GM12872 (cell line): ENCODE results near the gene CDK5RAP2.

Experiments used
- CTCF ChIP-seq: IDR thresholded peaks from 3 replicates; pipeline ENCODE4 v1.5.1; 2011; ENCODE audit warnings: low read depth, mild to moderate bottlenecking, low read length, moderate library complexity; ENCODE audit not compliant: insufficient read depth

The CDK5RAP2 gene

GRCh38 chr9:120473608-120474007 lies 106.4 kb downstream of the CDK5RAP2 start:
- no peak for TF ChIP-seq CTCF

GRCh38 chr9:120465685-120466407 lies 114.1 kb downstream of the CDK5RAP2 start:
- TF ChIP-seq CTCF, result no peak

- TF ChIP-seq CTCF, result no peak
Observed at GRCh38 chr9:120464887-120465421, 115.0 kb downstream of the CDK5RAP2 start.

GRCh38 chr9:120464176-120464886 lies 115.6 kb downstream of the CDK5RAP2 start:
- TF ChIP-seq CTCF, result no peak

- TF ChIP-seq CTCF, result no peak
Observed at GRCh38 chr9:120463765-120464164, 116.2 kb downstream of the CDK5RAP2 start.

- no peak for TF ChIP-seq CTCF
Observed at GRCh38 chr9:120456218-120456617, 123.7 kb downstream of the CDK5RAP2 start.

GRCh38 chr9:120454467-120454866 lies 125.5 kb downstream of the CDK5RAP2 start:
- no peak for TF ChIP-seq CTCF
